ENCODE data around the gene SHMT1.
"Not testable (repeated sequence)": the region's sequence is repeated elsewhere in the genome, so short reads cannot be mapped to it uniquely, and the experiment has no call there.

DNA sequence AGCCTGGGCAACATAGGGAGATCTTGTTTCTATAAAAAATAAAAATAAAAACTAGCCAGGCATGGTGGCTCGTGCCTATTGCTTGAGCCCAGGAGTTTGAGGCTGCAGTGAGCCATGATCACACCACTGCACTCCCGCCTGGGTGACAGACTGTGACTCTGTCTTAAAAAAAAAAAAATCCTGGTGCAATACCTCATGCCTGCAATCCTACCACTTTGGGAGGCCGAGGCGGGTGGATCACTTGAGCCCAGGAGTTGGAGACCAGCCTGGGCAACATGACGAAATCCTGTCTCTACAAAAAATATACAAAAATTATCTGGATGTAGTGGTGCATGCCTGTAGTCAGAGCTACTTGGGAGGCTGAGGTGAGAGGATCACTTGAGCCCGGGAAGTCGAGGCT, 20.9 kb upstream of the SHMT1 start:
- TF ChIP-seq POLR2A (IDR thresholded peaks at IDR 0.05): not testable (repeated sequence)
- TF ChIP-seq, protein P1, sequence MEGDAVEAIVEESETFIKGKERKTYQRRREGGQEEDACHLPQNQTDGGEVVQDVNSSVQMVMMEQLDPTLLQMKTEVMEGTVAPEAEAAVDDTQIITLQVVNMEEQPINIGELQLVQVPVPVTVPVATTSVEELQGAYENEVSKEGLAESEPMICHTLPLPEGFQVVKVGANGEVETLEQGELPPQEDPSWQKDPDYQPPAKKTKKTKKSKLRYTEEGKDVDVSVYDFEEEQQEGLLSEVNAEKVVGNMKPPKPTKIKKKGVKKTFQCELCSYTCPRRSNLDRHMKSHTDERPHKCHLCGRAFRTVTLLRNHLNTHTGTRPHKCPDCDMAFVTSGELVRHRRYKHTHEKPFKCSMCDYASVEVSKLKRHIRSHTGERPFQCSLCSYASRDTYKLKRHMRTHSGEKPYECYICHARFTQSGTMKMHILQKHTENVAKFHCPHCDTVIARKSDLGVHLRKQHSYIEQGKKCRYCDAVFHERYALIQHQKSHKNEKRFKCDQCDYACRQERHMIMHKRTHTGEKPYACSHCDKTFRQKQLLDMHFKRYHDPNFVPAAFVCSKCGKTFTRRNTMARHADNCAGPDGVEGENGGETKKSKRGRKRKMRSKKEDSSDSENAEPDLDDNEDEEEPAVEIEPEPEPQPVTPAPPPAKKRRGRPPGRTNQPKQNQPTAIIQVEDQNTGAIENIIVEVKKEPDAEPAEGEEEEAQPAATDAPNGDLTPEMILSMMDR (IDR thresholded peaks at IDR 0.05): not testable (repeated sequence)
